HL-60 (cell line): ENCODE data around the gene ELOVL4.

Source experiments
- DNase-seq, 2 experiments: peaks; one replicate each; pipeline ENCODE4 v3.0.0-alpha.2; 2010 to 2020; ENCODE audit warnings: low read depth in 1 of 2, low spot score in 1 of 2
- H3K27ac ChIP-seq: fragments of 250-450 bp; sonication (Bioruptor Pico); replicated peaks from 2 replicates; pipeline ENCODE4 v1.5.1; 2020; ENCODE audit warnings: mild to moderate bottlenecking, moderate library complexity
- H3K27me3 ChIP-seq: fragments of 250-450 bp; sonication (Bioruptor Pico); 2 replicates; pipeline ENCODE4 v1.5.1; 2021; ENCODE audit warnings: mild to moderate bottlenecking, moderate library complexity; ENCODE audit not compliant: insufficient read depth, poor library complexity, severe bottlenecking
- H3K4me3 ChIP-seq: replicated peaks from 2 replicates; pipeline ENCODE4 v1.5.1; 2011; ENCODE audit warnings: mild to moderate bottlenecking, control low read depth, low read length; ENCODE audit not compliant: insufficient read depth
- CTCF ChIP-seq: IDR thresholded peaks from one replicate; pipeline ENCODE4 v1.5.1; 2011; ENCODE audit warnings: low read length, control low read depth, inconsistent platforms; ENCODE audit not compliant: insufficient read depth
- GABPA ChIP-seq: IDR thresholded peaks from 2 replicates; pipeline ENCODE4 v1.6.1; 2012; ENCODE audit warnings: low read depth
- POLR2AphosphoS5 ChIP-seq: IDR thresholded peaks from 2 replicates; pipeline ENCODE4 v1.6.1; 2012; ENCODE audit warnings: low read depth
- REST ChIP-seq: IDR thresholded peaks from 2 replicates; pipeline ENCODE4 v1.6.1; 2012; ENCODE audit warnings: low read depth; ENCODE audit not compliant: insufficient replicate concordance
- SPI1 ChIP-seq: IDR thresholded peaks from 2 replicates; pipeline ENCODE4 v1.6.1; 2012; ENCODE audit warnings: low read depth, mild to moderate bottlenecking, borderline replicate concordance

The ELOVL4 gene

GRCh38 chr6:79964607-79965081, 17.3 kb upstream of the ELOVL4 start:
- Histone ChIP-seq H3K27me3 (no peaks in the 10 kb centered on the region), H3K4me3 (no peak overlapping the region), H3K27ac (no peak overlapping the region)
- no peak for DNase-seq
- no peak for TF ChIP-seq SPI1
- TF ChIP-seq CTCF: no peak
- no peak for TF ChIP-seq POLR2AphosphoS5
- TF ChIP-seq REST: no peak
- TF ChIP-seq GABPA: no peak

- TF ChIP-seq CTCF (no peak), SPI1 (peak; percentile 83)
- H3K27me3 ChIP-seq: no peaks in the 10 kb centered on the region
- H3K27ac ChIP-seq: no peak overlapping the region
- H3K4me3 ChIP-seq: no peak overlapping the region
- no peak for DNase-seq
Observed at GRCh38 chr6:79954849-79955248, 7.5 kb upstream of the ELOVL4 start.

GRCh38 chr6:79949233-79949632, 1.9 kb upstream of the ELOVL4 start:
- TF ChIP-seq SPI1 (no peak), CTCF (peak; percentile 44)
- H3K4me3 ChIP-seq: no peak overlapping the region
- DNase-seq: peak; percentile 29 to 70
- no peak overlapping the region for H3K27ac ChIP-seq
- peaks cover 26% of the 10 kb centered on the region for H3K27me3 ChIP-seq

- TF ChIP-seq CTCF: no peak
- no peak for TF ChIP-seq GABPA
- TF ChIP-seq REST: no peak
- TF ChIP-seq POLR2AphosphoS5: no peak
- no peak for TF ChIP-seq SPI1
- no peak for DNase-seq
- Histone ChIP-seq H3K27me3 (peaks cover 26% of the 10 kb centered on the region), H3K4me3 (peak overlapping the region; percentile 27), H3K27ac (no peak overlapping the region)
Observed at GRCh38 chr6:79946272-79947190, 822 bp downstream of the ELOVL4 start.
